T-cell (primary cell): ENCODE measurements around the gene ZGRF1. TPM values are rescaled to one million over a fixed set of nuclear protein-coding genes. Genes with fewer than 3 reads are reported as not detected.

Experiments used
- ATAC-seq, 4 experiments: fragments of 200-7000 bp in 3 of 4; fragments of 150-1000 bp in 1 of 4; cut with Tn5 transposase; replicated peaks in 1 of 4; 1 replicate in 3 of 4; 2 replicates in 1 of 4; pipeline ENCODE4 v1.10.0; 2021; ENCODE audit warnings: moderate library complexity in 3 of 4, mild to moderate bottlenecking in 2 of 4, moderate number of reproducible peaks in 1 of 4
- CTCF ChIA-PET, 2 donors: fragments of 300-600 bp; sonication (Branson Sonifier 250); formaldehyde crosslinking; loops; one replicate each; lab custom pipeline; 2022; ENCODE audit warnings: antibody characterized with exemption in 2 of 2; lab: Charles Lee
- POLR2A ChIA-PET, 2 donors: fragments of 300-600 bp; sonication (Branson Sonifier 250); formaldehyde crosslinking; loops; one replicate each; lab custom pipeline; 2022; ENCODE audit warnings: antibody characterized with exemption in 2 of 2; lab: Charles Lee
- DNase-seq, 35 experiments: peaks; one replicate each; pipeline versions ENCODE4 v3.0.0 to v3.0.0-alpha.2; 2013 to 2023
- H3K27ac ChIP-seq: one replicate; pipeline ENCODE4 v1.5.1; 2013; ENCODE audit warnings: low read length
- H3K27me3 ChIP-seq, 2 experiments: replicated peaks in 1 of 2; 1 replicate in 1 of 2; 2 replicates in 1 of 2; pipeline versions ENCODE4 v1.6.1 to v1.7.0; 2013; ENCODE audit warnings: low read length in 1 of 2, mixed read lengths in 1 of 2; ENCODE audit not compliant: control insufficient read depth in 2 of 2, insufficient read depth in 2 of 2; ENCODE audit errors: extremely low read depth in 1 of 2
- H3K36me3 ChIP-seq, 2 donors: 1 replicate in 1 of 2; 2 replicates in 1 of 2; pipeline versions ENCODE4 v1.6.1 to v1.7.0; 2013; ENCODE audit warnings: low read length in 1 of 2; ENCODE audit not compliant: control insufficient read depth in 2 of 2, insufficient read depth in 1 of 2; ENCODE audit errors: extremely low read depth in 1 of 2
- H3K4me1 ChIP-seq, 2 experiments: 1 replicate in 1 of 2; 2 replicates in 1 of 2; pipeline versions ENCODE4 v1.6.1 to v1.7.0; 2013; ENCODE audit warnings: low read length in 2 of 2, mixed read lengths in 1 of 2; ENCODE audit not compliant: insufficient read depth in 2 of 2, control insufficient read depth in 1 of 2; ENCODE audit errors: extremely low read depth in 1 of 2
- H3K4me3 ChIP-seq, 2 donors: 1 replicate in 1 of 2; 2 replicates in 1 of 2; pipeline versions ENCODE4 v1.5.1 to v1.7.0; 2013; ENCODE audit warnings: mild to moderate bottlenecking in 2 of 2, low read length in 1 of 2, moderate library complexity in 1 of 2; ENCODE audit not compliant: control insufficient read depth in 1 of 2; ENCODE audit errors: extremely low read depth in 1 of 2
- H3K9me3 ChIP-seq: 2 replicates; pipeline ENCODE4 v1.7.0; 2013
- H3K27ac Mint-ChIP-seq, 2 donors: one replicate each; pipeline ENCODE4 v1.8.0; 2020 to 2021; ENCODE audit warnings: mild to moderate bottlenecking in 2 of 2, mixed read lengths in 2 of 2
- H3K27me3 Mint-ChIP-seq, 2 donors: one replicate each; pipeline ENCODE4 v1.8.0; 2021 to 2022; ENCODE audit warnings: mixed read lengths in 2 of 2
- H3K36me3 Mint-ChIP-seq: one replicate; pipeline ENCODE4 v1.8.0; 2021; ENCODE audit warnings: mixed read lengths
- H3K4me1 Mint-ChIP-seq, 3 donors: one replicate each; pipeline ENCODE4 v1.8.0; 2020 to 2022; ENCODE audit warnings: mixed read lengths in 3 of 3, mild to moderate bottlenecking in 1 of 3
- H3K4me3 Mint-ChIP-seq, 3 donors: one replicate each; pipeline ENCODE4 v1.8.0; 2020 to 2022; ENCODE audit warnings: mild to moderate bottlenecking in 3 of 3, mixed read lengths in 3 of 3, moderate library complexity in 3 of 3
- H3K9me3 Mint-ChIP-seq, 3 donors: one replicate each; pipeline ENCODE4 v1.8.0; 2020 to 2022; ENCODE audit warnings: mixed read lengths in 3 of 3
- WGBS: methylation state at CpG from one replicate; pipeline ENCODE4 v1.1.5; 2013; ENCODE audit warnings: missing lambda C conversion rate; ENCODE audit not compliant: insufficient coverage; 5-methylcytosine and 5-hydroxymethylcytosine counted together
- total RNA-seq, 35 experiments: library from RNA in 6 of 35; stranded (reverse) in 6 of 35; fragments of 120-200 nt in 1 of 35; gene quantifications; one replicate each; pipeline versions ENCODE4 v1.2.1 to v1.2.4 and lab custom pipeline; 2013 to 2026

ZGRF1 gene, protein sequence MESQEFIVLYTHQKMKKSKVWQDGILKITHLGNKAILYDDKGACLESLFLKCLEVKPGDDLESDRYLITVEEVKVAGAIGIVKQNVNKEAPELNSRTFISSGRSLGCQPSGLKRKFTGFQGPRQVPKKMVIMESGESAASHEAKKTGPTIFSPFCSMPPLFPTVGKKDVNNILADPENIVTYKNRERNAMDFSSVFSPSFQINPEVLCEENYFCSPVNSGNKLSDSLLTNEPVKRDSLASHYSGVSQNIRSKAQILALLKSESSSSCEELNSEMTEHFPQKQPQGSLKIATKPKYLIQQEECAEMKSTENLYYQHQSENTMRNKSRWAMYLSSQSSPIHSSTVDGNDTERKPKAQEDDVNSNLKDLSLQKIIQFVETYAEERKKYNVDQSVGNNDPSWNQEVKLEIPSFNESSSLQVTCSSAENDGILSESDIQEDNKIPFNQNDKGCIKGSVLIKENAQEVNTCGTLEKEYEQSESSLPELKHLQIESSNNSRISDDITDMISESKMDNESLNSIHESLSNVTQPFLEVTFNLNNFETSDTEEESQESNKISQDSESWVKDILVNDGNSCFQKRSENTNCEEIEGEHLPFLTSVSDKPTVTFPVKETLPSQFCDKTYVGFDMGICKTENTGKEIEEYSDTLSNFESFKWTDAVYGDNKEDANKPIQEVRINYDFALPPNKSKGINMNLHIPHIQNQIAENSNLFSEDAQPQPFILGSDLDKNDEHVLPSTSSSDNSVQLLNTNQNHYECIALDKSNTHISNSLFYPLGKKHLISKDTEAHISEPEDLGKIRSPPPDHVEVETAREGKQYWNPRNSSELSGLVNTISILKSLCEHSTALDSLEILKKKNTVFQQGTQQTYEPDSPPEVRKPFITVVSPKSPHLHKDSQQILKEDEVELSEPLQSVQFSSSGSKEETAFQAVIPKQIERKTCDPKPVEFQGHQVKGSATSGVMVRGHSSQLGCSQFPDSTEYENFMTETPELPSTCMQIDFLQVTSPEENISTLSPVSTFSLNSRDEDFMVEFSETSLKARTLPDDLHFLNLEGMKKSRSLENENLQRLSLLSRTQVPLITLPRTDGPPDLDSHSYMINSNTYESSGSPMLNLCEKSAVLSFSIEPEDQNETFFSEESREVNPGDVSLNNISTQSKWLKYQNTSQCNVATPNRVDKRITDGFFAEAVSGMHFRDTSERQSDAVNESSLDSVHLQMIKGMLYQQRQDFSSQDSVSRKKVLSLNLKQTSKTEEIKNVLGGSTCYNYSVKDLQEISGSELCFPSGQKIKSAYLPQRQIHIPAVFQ (N-terminal part only)
- total RNA-seq (10 to 100 TPM in 2 of 5 donors, 1 to 10 TPM in 3; 7.0 to 11.1 (median 7.9) TPM), total RNA-seq (lab: John Stamatoyannopoulos, UW) (4.1 to 65.1 (median 15.5) reads per million in 29 experiments)
- 13.2 TPM for total RNA-seq (2013)

DNA sequence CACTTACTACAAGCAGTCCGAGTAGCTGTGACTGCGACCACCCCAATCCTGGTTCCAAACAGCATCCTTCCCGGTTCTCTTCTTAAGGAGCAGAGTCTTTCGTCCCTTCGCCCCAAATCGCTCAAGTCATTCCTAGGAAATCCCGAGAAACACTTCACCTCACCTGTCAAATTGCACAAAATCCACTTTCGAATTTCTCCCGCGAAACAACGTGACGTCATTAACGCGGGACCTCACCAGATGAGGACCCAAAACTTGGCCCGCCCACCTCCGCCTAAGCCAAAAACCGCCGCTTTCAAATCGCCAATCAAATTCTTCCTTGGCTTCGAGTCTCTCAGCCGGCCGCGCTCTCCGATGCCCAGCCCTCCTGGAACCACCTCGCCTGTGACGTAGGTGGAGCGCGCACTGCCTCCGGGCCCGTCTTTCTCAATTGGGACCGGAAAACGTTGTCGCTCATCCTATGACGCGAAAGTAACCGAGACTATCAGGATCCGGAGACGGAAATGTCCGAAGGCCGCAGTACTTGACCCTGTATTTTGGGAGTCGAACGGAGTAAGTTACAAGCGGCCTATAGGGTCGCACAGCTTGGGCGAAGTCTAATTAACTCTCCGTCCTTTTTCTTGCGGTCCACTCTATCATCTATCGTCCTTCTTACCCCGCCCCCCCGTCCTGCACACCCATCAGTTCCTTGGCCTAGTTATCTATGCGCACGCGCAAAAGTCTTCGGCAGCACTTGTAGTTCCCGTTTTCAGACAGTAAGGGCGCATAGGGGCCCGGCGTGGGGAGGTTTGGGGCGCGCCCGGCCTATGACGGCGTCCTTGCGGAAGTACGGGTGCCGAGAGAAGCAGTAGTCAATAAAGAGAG lies at the start of gene ZGRF1, which contains the start of gene LARP7:
Gene ZGRF1, minus strand, starts transcription at position 222 of the 864 bp plus-strand sequence. CDS start 3,733 bp downstream, outside the sequence.
Gene LARP7, plus strand, starts transcription at position 456 of the 864 bp plus-strand sequence. CDS start 7,527 bp downstream, outside the sequence.
- ATAC-seq: peak; percentile 90 to 92 (median 92)
- Mint-ChIP-seq H3K4me3 (no peak within 1 kb of the TSS), H3K4me1 (peaks cover 15 to 21% (median 16%) of the 10 kb centered on the region in 3 donors), H3K36me3 (peaks cover 12% of the 10 kb centered on the region), H3K27me3 (no peaks in the 10 kb centered on the region), H3K9me3 (no peaks in the 10 kb centered on the region), H3K27ac (no peak within 1 kb of the TSS)
- H3K27ac ChIP-seq: peak within 1 kb of the TSS; percentile 99
- DNase-seq: peak; percentile 95 to 99 (median 98)
- H3K4me1 ChIP-seq: peaks cover 11 to 16% of the 10 kb centered on the region in 2 experiments
- no peaks in the 10 kb centered on the region for H3K27me3 ChIP-seq
- CTCF ChIA-PET: interaction anchor here in 1 of 2 donors (1.0 kb wide), 1 partner anchor 20 kb away, joined by 4 read pairs; no protein-coding TSS in a partner anchor
- 0% methylated on average over 48 of the region's 66 CpGs for WGBS
- H3K4me3 ChIP-seq: peak within 1 kb of the TSS; percentile 74 to 80
- POLR2A ChIA-PET: no interaction called here
- no peaks in the 10 kb centered on the region for H3K9me3 ChIP-seq
- H3K36me3 ChIP-seq: no peaks in the 10 kb centered on the region

DNA sequence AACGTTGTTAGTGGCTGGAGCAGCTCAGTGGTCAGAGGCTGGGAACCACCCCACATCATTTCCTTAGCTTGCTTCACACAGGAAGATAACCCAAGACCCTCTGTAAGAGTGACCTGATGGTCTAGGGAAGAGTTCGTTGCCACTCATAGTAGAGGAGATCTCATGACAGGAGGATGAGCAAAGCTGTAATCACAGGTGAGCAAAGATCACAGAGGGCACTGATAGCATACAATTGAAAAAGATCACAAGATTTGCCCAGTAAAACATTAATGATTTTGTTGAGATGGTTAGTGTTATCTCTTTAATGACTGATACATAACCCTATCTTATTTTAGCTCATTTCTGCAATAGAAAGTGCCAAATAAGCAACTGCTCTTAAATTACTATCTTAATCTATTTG lies 44.3 kb upstream of the ZGRF1 start:
- H3K36me3 Mint-ChIP-seq: no peaks in the 10 kb centered on the region
- ATAC-seq (no peak), DNase-seq (no peak)
- no peaks in the 10 kb centered on the region for H3K4me1 Mint-ChIP-seq
- no peaks in the 10 kb centered on the region for H3K9me3 Mint-ChIP-seq
- H3K27ac Mint-ChIP-seq: no peak overlapping the region
- POLR2A ChIA-PET: no interaction called here
- Histone ChIP-seq H3K27ac (no peak overlapping the region), H3K4me3 (no peak overlapping the region), H3K9me3 (no peaks in the 10 kb centered on the region), H3K4me1 (no peaks in the 10 kb centered on the region), H3K27me3 (no peaks in the 10 kb centered on the region), H3K36me3 (no peaks in the 10 kb centered on the region)
- CTCF ChIA-PET: no interaction called here
- no CpG with 5 or more reads among the region's 2 CpGs for WGBS
- no peak overlapping the region for H3K4me3 Mint-ChIP-seq
- peaks cover 1 to 6% of the 10 kb centered on the region in 2 donors for H3K27me3 Mint-ChIP-seq

DNA sequence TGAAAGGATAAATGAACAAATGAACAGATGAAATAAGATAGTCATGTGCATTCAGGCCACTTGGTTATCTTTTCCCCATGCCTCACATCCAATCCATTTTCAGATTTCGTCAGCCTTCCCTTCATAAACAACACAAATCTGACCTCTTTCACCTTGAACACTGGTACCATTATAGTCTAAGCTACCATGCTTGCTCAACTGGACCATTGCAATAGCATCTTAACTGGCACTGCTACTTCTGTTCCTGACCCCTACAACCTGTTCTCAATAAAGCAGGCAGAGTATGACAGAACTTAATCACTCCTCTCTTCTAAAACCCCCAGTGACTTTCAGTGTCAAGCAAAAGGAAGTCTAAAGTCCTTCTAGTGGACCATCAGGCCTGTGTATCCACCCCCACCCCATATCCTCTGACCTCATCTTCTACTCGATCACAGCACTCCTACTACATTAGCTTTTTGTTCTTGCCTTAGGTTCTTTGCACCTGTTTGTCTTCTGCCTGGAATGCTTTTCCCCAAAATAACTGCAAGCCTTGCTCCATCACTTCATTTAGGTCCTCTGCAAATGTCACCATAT lies 40.9 kb upstream of the ZGRF1 start:
- CTCF ChIA-PET: no interaction called here
- POLR2A ChIA-PET: no interaction called here

DNA sequence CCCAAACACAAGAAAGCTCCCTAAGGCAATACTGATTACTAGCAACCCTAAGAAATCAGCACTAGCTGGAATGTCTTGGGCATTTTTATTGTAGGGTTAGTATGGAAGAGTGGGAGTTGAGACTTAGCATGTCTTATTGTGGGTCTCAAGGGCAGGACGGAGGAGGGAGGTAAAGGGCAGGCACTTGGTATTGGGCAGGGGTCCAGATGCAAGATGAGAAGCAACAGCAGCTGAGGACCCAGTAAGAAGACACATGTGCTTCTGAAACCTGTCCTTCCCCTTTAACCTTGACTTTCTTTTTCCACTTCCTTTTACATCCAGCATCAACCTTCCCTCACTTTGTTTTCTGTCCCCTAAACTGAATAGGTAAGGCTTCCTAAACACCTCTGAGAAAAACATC lies 37.7 kb upstream of the ZGRF1 start:
- Mint-ChIP-seq H3K4me1 (no peaks in the 10 kb centered on the region), H3K4me3 (no peak overlapping the region)
- CTCF ChIA-PET: no interaction called here

More for the DNA sequence above, 40.9 kb upstream of the ZGRF1 start:
- Mint-ChIP-seq H3K36me3 (no peaks in the 10 kb centered on the region), H3K4me1 (no peaks in the 10 kb centered on the region), H3K27ac (no peak overlapping the region), H3K4me3 (no peak overlapping the region), H3K27me3 (no peaks in the 10 kb centered on the region), H3K9me3 (no peaks in the 10 kb centered on the region)
- H3K4me3 ChIP-seq: no peak overlapping the region
- H3K36me3 ChIP-seq: no peaks in the 10 kb centered on the region
- H3K9me3 ChIP-seq: no peaks in the 10 kb centered on the region
- DNase-seq (no peak), ATAC-seq (no peak)
- H3K4me1 ChIP-seq: no peaks in the 10 kb centered on the region
- H3K27me3 ChIP-seq: no peaks in the 10 kb centered on the region
- 79% methylated on average over 2 of the region's 2 CpGs for WGBS
- H3K27ac ChIP-seq: no peak overlapping the region

DNA sequence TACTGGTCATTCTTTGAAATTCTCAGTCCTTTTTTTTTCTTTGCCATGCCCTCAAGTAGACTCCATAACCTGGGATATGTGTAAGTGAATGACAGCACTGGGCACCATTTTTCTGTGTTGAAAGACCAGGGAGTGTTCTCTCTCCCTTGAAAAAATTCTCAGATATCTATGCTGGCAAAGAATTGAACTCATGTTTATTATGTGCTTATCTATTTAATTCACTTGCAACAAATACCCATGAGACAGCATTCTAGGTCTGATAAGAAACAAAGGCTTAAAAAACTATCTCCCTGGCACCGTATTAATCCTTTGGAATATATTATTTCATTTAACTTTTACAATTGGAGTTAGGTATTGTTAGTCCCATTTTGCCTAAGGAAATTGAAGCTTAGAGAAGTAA lies 37.0 kb upstream of the ZGRF1 start:
- POLR2A ChIA-PET: no interaction called here
- Histone ChIP-seq H3K36me3 (no peaks in the 10 kb centered on the region), H3K4me3 (no peak overlapping the region), H3K27ac (no peak overlapping the region), H3K4me1 (no peaks in the 10 kb centered on the region), H3K9me3 (no peaks in the 10 kb centered on the region), H3K27me3 (no peaks in the 10 kb centered on the region)
- Mint-ChIP-seq H3K4me1 (no peaks in the 10 kb centered on the region), H3K4me3 (no peak overlapping the region), H3K9me3 (no peaks in the 10 kb centered on the region), H3K27me3 (no peaks in the 10 kb centered on the region), H3K27ac (no peak overlapping the region), H3K36me3 (peaks cover 3% of the 10 kb centered on the region)
- WGBS: no CpG with 5 or more reads among the region's 1 CpG
- CTCF ChIA-PET: no interaction called here
- DNase-seq (no peak), ATAC-seq (no peak)

More for the DNA sequence above, 37.7 kb upstream of the ZGRF1 start:
- POLR2A ChIA-PET: no interaction called here
- Histone ChIP-seq H3K27ac (no peak overlapping the region), H3K36me3 (no peaks in the 10 kb centered on the region), H3K9me3 (no peaks in the 10 kb centered on the region), H3K4me3 (no peak overlapping the region), H3K27me3 (no peaks in the 10 kb centered on the region), H3K4me1 (no peaks in the 10 kb centered on the region)
- H3K36me3 Mint-ChIP-seq: peaks cover 3% of the 10 kb centered on the region
- DNase-seq: no peak
- ATAC-seq: no peak
- WGBS: 88% methylated on average over 1 of the region's 1 CpG
- H3K9me3 Mint-ChIP-seq: no peaks in the 10 kb centered on the region
- no peaks in the 10 kb centered on the region for H3K27me3 Mint-ChIP-seq
- H3K27ac Mint-ChIP-seq: no peak overlapping the region
